Thyroid gland (tissue), 4 donors: ENCODE data around the gene ADRA2C.

Experiments used
- POLR2A ChIP-seq, 2 donors: fragments of 450-650 bp; IDR thresholded peaks; one replicate each; pipeline ENCODE4 v1.6.1; 2017; ENCODE audit warnings: antibody characterized with exemption in 2 of 2, mild to moderate bottlenecking in 2 of 2, moderate library complexity in 1 of 2
- TF ChIP-seq, protein P1 (sequence below), 6 experiments: fragments of 200-600 bp in 3 of 6; fragments of 450-650 bp in 3 of 6; sonication (generic) in 3 of 6; IDR thresholded peaks; one replicate each; pipeline ENCODE4 v1.5.1; 2016 to 2019; ENCODE audit warnings: antibody characterized with exemption in 6 of 6, mild to moderate bottlenecking in 2 of 6, inconsistent platforms in 1 of 6, moderate library complexity in 1 of 6

DNA sequence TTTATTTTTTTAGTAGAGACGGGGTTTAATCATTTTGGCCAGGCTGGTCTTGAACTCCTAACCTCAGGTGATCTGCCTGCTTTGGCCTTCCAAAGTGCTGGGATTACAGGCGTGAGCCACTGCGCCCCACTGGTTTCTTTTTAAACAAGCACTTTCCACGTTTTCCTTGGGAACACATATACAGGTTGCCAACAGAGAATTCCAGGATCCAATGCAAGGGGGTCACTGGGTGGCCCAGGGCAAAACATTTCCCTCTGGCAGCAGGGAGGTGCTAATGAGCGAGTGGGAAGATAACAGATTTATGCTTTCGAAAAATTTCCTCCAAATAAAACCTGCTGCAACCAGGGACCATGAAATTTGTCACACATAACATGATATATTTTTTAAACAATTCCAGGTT lies 41.1 kb downstream of the ADRA2C start:
- TF ChIP-seq, protein P1, sequence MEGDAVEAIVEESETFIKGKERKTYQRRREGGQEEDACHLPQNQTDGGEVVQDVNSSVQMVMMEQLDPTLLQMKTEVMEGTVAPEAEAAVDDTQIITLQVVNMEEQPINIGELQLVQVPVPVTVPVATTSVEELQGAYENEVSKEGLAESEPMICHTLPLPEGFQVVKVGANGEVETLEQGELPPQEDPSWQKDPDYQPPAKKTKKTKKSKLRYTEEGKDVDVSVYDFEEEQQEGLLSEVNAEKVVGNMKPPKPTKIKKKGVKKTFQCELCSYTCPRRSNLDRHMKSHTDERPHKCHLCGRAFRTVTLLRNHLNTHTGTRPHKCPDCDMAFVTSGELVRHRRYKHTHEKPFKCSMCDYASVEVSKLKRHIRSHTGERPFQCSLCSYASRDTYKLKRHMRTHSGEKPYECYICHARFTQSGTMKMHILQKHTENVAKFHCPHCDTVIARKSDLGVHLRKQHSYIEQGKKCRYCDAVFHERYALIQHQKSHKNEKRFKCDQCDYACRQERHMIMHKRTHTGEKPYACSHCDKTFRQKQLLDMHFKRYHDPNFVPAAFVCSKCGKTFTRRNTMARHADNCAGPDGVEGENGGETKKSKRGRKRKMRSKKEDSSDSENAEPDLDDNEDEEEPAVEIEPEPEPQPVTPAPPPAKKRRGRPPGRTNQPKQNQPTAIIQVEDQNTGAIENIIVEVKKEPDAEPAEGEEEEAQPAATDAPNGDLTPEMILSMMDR (IDR thresholded peaks at IDR 0.05) = no peak
- TF ChIP-seq POLR2A (IDR thresholded peaks at IDR 0.05) = no peak
